Activated T-helper 9 cell treated with anti-CD3 and anti-CD28 coated beads, Interleukin-2, amount 50 U/mL, for 16 hours (primary cell): ENCODE data around the gene GSG1.

Experiments
- DNase-seq: peaks from one replicate; pipeline ENCODE4 v3.0.0-alpha.2; 2020; ENCODE audit warnings: low read depth

The GSG1 gene

DNA sequence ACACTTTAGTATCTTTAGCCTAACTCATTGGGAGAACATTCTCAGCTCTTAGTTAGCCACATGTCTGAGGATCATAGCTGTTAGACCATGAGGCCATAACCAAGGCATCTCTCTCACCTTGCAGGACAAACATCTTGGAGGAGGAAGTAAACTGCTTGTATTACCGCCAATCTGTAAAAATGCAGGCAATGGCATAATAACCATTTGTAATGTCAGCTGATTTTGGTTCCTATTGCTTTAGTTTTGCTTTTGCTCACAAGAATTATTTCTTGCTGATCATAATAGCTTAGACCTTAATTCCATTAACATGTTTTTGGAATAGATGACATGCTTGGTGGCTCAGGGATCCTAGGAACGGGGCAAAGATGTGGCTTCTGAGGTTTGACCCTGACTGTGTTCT is 16.4 kb upstream of the GSG1 start:
- DNase-seq: no peak

DNA sequence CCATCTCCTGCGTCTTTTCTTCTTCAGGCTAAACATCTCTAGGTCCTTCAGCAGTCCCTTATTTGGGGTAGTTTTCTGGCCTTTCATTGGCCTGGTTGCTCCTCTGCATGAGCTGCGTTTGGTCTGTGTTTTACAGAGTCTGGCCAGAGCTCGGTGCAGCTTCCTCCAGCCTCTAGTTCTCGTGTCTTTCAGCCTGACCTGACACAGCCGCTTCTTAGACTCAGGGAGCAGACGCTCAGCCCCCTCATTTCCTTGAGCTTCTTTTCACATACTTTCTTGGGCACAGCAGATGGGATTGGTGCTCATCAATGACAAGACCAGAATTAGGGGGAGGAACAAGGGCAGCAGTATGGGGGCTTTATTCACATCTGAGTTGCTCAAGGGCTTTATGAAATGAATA is 13.6 kb upstream of the GSG1 start:
- DNase-seq: no peak

DNA sequence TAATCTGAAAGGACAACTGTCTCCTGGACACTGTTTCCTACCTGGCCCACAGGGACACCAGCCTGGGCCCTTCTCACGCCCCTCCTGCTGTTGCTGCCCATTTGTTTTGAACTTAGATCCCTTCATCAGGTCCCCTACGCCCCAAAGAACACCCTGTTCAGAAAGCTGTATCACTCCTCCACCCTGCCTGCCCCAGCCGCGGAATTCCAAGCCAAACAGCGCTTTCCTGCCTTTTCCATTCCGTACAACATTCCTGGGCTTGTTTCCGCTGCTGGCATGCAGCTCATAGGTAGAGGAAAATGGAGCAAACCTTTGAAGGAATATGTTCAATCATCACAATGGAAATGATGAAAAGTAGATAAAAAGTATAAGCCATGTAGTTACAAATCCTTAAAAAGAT is 12.8 kb upstream of the GSG1 start:
- DNase-seq: no peak

DNA sequence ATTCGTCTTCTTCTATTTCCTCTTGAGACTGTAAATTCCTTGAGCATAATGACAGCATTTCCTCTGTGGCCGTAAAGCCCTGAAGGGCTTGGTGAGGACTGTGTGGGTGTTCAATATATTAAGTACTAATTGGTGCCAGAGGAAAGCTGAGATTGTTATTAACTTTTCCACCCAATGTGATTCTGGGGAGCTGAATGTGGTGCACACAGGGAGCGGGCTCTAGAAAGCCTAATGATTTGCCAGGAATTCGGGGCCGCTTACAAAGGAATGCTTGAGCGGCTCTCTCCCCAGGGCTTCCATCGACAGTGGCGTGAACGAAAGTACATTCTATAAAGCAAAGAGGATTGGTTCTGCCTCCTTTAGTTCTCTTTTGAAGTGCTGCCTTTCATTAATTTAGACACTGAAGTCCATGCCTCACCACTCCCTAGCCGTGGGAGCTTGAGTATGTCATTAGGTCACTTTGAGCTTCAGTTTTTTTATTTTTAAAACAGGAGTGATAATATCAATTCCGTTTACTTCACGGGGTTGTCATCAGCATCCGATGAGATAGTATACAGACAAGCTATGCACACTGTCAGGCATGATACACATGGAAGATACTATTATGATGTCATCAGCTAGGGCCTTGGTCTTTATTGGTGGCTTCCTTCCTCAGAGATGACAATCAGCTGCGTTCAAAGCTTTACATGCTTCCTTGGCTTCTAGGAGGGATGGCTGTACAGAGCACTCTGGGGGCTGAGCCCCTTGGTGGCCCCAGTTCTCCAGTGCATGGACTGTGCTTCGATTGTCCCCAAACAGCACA is 11.0 kb upstream of the GSG1 start:
- no peak for DNase-seq

DNA sequence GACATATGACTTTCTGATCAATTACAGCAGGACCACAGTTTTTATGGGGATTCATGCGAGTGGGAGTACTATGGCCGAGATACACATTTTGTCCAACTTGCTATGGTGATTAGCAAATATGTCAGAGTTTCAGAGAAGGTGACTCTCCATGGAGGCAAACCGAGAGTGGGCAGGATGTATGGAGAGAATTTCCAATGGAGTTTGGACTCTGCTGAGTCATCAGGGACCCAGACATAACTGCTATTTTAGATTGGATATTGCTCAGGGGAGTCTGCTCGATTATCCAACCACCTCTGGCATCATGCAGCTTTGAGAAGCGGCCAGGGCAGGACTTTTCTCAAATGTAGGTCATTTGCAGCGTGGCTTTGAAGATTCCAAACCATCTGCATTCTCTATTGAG is 9.5 kb upstream of the GSG1 start:
- DNase-seq: no peak

DNA sequence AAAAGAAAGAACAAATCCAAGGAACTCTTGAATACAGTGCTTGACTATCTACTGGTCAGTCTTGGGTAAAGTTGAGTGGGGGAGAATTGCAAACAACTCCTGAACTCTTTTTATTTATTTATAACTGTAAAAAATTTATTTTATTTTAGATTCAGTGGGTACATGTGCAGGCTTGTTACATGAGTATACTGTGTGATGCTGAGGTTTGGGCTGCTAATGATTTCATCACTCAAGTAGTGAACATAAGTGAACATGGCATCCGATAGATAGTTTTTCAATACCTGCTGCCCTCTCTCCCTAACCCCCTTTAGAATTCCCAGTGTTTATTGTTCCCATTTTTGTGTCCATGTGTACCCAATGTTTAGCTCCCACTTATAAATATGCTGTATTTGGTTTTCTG is 3.2 kb upstream of the GSG1 start:
- DNase-seq: no peak

DNA sequence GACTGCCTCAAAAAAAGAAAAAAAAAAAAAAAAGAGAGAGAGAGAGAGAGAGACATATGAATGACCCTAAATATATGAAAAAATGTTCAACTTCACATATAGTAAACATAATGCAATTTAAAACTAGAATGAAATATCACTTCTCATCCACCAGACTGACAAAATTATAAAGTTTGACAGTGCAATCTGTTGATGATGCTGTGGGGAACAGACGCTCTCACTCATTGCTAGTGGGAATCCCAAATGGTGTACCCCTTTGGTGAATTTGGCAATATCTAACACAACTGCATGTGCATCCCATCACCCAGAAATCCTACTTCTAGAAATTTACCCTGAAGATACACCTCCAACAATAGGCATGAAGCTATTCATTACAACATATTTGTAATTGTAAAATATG is 2.3 kb upstream of the GSG1 start:
- DNase-seq: no peak

DNA sequence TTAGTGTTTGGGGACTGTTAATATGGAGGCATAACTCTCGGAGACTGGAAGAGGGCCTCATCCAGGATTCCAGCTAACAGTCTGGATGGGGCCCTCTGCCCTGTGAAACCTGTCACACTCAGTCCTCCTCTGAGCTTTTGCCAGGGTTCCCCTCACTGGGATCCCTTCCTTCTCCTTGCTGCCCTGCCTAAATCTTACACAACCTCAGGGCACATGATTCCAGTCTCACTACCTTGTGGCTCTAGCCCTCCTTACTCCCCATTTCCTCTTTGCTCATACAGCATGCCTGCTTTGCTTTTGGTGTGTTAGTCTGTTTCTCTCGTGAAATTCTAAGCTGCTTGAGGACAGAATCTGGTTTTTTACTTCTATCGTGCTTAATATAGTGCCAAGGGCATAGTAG is 942 bp upstream of the GSG1 start:
- no peak for DNase-seq

DNA sequence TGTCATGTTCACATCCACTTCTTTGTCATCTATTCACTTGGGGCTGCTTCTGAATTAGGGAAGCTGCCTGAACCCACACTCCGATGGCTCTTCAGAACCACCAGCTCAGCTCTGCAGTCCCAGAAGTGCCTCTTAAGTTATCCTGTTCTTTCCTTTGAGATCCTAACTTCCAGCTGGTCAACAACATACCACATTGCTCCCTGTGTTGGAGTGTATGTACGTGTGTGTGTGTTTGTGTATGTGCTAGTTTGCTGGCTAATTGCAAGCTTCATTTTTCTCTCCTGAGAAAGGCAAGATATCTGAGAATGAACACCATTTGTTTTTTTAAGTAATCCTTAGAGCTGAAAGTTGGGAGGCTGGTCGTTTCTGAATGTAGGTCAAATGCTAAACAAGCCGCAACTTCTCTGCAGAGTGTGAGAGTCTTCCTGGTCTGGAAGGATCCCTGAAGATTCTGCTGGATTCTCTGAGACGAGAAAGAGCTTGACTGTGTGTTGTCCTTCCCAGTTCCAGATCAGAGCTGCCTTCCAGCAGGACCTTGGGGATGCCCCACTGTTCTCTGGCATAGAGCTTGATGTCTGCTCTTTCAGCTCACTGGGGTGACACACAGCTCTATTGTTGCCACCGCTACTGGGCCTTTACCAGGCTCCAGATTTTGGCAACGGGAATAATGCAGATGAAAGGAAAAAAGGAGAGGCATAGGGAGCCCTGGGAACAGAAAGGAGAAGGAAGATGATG is 839 bp downstream of the GSG1 start:
- DNase-seq: no peak

DNA sequence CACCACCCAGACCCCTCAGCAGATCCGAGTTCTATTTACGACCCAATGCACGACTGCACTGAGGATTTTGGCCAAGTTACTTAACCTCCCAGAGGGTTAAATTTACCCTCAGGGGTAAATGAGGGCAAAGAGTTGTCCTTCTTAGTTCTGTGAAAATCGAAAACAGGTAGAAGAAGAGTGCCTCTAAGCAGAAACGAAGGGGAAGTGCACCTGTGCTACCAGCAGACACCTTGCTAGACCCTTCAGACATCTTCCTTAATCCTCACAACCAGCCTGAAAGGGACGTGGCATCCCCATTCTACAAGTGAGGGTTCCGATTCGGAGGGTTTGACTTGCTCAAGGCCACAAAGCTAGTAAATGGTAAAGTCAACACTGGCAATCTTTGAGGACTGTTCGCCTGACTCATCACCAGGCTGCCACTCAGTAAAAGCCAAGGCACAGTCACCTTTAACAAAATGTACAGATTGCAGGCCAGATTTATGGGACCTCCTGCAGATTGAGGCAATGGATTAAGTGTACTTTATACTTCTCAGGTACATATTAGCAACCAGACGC is 1.6 kb downstream of the GSG1 start:
- DNase-seq: peak; percentile 3

DNA sequence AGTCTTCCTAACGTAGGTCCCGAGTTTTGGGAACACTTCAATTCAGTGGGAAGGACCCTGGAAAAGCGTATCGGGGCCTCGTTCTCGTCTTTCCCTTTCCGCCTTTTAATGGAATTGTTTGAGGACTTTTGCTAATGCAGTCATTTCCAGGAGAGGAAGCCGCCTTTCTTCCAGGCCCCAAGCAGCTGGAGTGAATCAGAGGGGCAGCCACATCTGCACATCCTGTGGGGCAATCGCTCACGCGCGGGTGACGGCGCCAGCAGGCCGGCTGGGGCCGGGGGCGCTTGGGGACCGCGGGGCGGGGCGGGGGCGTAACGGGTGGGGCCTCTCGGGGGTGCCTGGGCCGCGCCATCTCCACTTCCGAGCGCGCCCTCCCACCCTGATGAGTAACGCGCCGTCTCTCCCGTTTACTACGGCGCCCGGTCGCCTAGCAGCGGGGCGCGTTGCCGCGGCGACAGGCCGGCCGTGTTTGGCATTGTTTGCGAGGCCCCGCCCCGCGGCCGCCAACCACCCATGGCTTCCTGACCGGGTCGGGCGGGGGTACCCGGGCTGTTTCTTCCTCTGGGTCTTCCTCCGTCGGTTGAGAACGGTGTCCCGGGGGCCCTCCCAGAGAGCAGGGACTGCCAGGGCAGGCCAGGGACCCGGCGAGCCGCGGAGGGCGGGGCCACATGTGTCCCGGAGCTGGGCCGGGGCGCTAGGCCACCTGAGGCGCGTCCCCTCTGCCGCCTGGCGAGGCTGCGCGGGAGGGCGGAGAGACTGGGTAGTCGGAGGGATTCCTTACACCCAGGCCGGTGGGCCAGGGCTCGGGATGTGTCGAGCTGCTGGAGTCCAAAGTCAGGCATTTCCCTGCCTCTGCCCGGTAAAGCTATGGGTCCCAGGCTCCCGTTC is 2.3 kb downstream of the GSG1 start:
- peak; percentile 90 for DNase-seq

DNA sequence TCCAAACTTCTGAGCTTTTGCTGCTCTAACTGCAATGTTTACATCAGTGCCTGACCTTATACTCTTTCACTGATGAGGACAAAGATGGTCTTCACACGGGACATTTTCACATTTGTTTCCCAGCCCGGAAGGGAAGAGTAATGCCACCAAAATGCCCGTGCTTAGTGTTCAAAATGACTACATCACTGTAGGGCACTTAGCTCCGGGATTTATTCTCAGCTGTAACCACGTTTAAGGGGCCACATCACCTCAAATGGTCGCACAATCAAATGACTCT is 2.9 kb downstream of the GSG1 start:
- no peak for DNase-seq

DNA sequence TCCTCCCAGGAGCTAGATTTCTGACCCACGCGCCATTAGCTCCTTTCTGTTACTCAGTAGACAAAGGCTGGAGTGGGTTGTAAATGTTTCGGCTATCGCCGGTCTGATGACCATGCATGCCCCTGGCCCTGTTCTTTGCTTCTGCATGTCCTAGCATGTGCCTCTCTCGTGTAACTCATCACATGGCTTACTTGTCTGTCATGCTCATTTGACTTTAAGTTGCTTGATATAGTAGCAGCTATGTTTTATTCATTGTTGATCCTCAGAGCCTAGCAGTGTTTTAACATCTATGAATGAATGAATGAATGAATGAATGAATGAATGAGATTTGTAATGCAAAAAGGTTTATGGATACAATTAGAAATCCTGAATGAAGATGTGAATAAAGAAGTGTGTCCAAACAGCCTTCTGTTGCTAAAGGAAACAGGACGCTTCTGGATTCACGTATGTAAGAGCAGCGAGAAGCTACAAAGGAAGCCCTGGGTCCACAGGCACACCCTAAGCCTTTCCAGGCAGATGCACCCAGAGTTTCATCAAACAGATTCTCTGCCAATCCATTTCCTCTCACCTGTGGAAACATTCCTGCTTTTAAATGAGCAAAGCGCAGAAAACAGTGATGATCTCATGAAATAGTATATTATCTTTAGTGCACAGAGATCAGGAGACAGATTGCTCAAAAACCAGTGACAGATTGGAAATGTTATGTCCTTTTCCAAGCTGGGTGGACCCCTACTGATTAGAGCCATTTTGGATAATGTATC is 3.4 kb downstream of the GSG1 start:
- DNase-seq: no peak

DNA sequence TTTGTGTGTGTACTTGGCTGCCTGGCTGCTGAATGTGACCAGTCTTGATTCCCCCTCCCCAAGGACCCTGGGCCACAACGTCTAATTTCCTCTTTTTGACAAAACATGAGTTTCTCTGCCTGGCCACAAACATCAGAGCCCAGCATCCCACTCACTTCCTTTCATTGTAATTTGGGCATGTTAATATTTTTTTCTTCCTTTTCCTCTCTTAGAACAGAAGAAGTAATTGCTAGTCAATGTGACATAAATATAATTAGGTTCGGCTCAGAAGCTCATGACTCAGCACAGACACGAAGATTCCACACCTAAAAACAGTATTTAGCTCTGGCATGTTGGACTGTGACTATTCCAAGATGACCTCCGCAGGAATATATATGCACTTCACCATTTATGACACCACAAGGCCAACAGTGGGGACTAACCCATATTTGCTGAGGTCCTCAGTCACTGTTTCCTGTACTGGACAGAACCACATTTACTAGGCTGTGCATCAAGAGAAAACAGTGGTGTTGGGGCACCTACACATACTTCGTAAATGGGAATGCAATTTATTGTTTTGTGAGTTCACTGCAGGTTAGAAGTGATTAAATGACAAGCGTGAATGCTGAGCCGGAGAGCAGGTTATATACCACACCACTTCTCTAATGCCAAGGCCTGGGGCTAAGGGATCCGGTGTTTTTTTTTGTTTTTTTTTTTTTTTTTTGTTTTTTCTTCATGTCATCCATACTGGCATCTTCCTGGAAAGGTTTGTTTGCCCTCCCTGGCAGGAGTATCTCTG is 4.2 kb downstream of the GSG1 start:
- DNase-seq: no peak

DNA sequence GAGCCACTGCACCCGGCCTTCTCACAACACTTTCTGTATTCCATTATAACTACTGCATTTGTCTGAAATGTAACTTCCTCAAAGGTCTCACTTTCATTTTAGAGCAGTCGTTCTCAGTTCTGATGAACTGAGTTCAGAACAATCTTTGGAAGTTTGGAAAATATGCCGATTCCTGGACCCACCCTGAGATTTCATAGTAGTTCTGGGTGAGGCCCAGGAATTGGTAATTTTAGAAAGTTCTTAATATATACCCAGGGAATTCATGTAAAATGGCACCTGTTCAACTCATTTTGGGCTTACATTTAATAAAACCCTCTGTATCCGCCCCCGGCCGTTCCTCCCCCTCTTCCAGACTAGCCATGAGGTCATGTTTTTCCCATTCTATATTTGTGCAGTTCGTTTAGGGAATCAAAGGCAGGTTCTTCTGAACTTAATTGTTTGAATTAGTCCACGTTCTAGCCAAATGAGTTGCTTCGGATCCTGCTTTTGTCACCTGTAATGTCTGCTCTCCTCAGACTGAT is 5.9 kb downstream of the GSG1 start:
- DNase-seq: no peak

DNA sequence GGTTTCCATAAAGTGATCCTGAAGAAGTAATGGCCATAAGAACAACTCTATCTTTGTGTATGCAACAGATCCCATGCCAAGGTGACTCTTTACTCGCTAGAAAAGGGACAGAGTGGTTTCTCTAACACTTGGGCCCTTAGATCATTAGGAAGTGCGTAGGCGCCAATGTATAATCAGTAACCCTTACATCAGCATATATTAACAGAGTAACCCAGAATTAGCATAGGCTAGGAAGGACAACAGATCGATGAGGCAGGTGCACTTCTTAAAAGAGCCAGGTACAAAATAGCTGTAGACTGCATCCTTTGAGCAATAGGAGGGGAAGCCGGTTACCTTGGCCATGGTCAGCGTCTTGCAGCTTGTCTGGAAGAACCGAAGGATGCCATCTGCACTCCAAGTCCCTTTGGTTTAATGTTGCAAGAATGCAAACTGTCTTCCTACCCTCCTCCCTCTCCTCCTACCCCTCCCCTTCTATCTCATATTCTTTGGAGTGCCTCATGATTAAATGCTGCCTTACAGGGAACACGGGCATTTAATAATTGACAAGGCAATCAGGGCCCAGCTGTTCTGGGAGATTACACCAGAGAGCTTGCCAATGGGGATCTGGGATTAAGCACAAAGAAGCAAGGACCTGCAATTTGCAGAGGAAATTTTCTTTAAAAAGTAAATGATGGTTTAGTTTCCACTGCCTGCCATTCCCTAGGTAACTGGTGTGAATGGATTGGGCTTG is 8.0 kb downstream of the GSG1 start:
- DNase-seq: no peak

DNA sequence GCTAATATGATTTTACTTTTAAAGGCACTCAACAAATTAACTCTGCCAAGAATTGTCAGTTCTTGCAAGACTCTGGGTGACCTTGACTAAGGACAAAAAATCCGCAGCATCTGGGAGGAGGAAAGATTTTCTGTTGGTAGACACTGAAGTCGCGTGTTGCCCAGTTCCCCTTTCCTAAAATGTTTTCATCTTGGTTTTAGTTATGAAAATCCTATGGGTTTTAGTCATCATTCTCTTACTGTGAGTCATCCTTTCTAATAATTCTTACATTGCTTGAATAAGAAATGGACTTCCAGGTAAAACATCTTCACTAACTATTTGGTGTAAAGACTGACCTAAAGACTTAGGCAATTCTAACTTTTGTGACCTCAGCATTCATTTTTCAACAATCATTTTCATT is 9.1 kb downstream of the GSG1 start:
- no peak for DNase-seq

DNA sequence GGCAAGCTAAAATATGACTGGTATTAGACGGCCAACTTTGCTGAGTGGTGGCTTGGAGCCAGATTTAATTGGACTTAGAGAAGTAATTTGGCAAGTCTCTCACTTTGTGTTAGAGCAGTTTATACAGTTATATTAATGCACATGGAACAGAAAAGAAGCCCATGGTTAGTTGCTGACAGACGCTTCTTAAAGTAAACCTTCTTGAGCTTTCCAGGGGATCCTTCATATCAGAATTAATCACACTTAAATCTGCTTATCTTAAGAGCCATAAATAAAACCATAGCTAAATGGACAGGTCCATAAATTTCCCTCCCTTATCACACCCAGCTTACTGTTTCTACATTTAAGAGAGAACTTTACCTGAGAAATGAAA is 9.6 kb downstream of the GSG1 start:
- no peak for DNase-seq

DNA sequence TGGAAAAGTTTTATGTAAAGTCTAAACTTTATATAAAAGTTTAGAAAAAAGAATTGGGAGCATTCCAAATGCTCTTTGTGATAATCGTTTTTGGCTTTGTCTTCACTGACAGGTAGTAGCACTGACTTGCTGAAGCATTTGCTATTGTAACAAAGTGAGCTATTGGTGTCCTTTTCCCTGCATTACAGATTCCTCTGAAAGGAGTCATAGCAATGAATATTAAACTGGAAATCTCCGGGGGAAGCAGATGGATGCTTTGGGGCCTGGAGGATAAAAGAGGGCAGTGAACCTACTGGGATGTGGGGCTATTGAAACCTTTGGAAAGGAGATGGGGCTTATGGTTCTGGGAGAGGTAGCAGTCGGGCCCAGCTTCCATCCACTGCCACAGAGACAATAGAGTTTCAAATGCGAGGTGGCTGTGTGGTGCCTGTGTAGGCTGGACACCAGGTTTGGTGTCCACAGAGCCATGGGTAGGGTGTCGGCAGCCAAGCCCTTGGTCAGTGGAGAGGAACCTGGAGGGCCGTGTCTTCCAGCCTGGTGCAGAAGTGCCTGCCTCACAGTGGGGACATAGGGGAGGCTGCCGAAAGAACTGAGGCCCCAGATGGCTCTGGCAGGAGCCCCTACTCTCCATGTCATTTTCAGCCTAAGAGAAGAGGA is 10.1 kb downstream of the GSG1 start:
- no peak for DNase-seq

DNA sequence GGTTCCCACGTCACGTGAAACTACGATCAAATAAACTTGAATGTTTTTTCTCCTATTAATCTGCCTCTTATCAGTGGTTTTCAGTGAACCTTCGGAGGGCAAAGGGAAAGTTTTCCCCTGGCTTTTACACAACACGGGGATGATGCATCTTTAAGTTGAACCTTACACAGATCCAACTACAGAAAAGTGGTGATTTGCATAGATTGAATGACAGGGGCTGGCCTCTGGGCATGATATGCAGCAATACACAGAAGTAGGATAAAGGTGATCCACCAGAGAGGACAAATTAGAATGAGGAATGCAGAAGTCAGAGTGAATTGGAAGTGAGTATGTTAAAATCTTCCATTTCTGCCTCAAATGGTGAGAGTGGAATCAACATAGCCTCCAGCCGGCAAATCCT is 11.6 kb downstream of the GSG1 start:
- DNase-seq: no peak
